Caki2 (cell line): Measurements from ENCODE around the gene ACADVL. TPM values are rescaled to one million over a fixed set of nuclear protein-coding genes. Genes with fewer than 3 reads are reported as not detected.
A peak's percentile ranks its signal among the peaks of the same experiment; 100 is the strongest.
"Not testable (repeated sequence)": the region's sequence is repeated elsewhere in the genome, so short reads cannot be mapped to it uniquely, and the experiment has no call there.

Experiments
- DNase-seq: peaks from one replicate; pipeline ENCODE4 v3.0.0-alpha.2; 2015; ENCODE audit warnings: low read depth
- in situ Hi-C: cut with HindIII; loops from 2 replicates; pipeline ENCODE4 v1.10.0; 2016; ENCODE audit warnings: low sequenced_read_pairs, low pct_unique_long_range_greater_than_20kb, mixed read lengths
- total RNA-seq: library from RNA; depleted of rRNA; stranded (reverse); fragments of >200 nt; shearing (Covaris generic); gene quantifications from 2 replicates; pipeline ENCODE4 v1.2.3, GENCODE V29; 2014; ENCODE audit warnings: low replicate concordance

The ACADVL gene
- total RNA-seq, 1 experiment from 2014 or later: 338 TPM

- peak; percentile 82 for DNase-seq
- in situ Hi-C loops: no loop called here
These were observed 22.3 kb downstream of the ACADVL start, which contains the start of gene GABARAP for GRCh38 chr17:7241783-7242716. TSS of gene GABARAP (minus strand) at chr17:7242449. CDS start at chr17:7242330, 119 bp downstream.

DNA sequence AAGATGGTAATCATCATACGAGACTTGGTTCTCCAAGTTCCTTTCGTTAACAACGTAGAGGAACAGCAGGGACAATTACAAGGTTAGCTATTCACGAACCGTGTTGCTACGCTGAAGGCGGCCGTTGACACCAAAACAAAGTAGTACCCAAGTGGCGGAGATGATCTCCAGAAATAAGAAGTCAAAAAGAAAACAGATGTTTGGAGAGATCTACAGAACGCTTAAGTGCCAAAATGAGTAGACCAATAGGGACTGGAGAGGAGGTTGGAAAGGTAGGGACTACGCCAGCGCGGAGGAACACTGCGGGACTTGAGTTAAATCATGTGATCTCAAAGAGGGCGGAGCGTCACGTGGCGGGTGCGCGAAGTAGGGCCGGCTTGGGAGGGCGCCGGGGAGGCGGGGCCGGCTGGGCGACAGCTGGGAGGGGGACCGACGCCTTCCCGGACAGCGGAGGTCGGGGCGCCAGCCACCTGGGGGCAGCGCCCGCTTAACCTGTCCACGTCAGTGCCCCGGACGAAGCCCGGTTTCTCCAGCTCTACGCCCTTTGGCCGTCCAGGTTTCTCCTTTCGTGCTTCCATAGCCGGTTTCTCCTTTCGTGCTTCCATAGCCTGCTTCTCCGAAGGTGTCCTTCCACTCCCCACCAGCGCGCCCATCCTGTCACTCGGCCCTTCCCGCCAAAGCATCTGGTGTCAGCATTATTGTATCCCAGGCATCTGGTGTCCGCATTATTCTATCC is 23.1 kb downstream of the ACADVL start:
- DNase-seq: peak; percentile 90
- in situ Hi-C loops: no loop called here

DNA sequence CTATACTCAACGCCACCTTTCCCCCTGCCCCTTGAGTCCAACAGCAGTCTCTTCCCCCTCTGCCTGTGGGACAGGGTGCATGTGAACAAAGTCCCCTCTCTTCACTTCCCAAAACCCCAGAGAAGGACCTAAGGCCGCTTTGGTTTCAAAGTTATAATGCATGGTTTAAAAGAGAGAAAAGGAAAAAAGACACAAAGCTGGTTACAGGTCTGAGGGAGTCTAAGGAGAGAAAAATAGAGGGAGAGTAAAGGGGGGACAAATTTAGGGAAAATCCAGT is 23.7 kb downstream of the ACADVL start:
- in situ Hi-C loops: no loop called here
- no peak for DNase-seq

GRCh38 chr17:7243838-7244237 is 24.1 kb downstream of the ACADVL start:
- in situ Hi-C loops, DNase-seq: not testable (repeated sequence)

GRCh38 chr17:7246779-7247178 is 27.0 kb downstream of the ACADVL start:
- in situ Hi-C loops: no loop called here

GRCh38 chr17:7248796-7249195 is 29.1 kb downstream of the ACADVL start:
- in situ Hi-C loops: no loop called here
- no peak for DNase-seq

More at GRCh38 chr17:7246779-7247178, 27.0 kb downstream of the ACADVL start:
- DNase-seq: no peak

DNA sequence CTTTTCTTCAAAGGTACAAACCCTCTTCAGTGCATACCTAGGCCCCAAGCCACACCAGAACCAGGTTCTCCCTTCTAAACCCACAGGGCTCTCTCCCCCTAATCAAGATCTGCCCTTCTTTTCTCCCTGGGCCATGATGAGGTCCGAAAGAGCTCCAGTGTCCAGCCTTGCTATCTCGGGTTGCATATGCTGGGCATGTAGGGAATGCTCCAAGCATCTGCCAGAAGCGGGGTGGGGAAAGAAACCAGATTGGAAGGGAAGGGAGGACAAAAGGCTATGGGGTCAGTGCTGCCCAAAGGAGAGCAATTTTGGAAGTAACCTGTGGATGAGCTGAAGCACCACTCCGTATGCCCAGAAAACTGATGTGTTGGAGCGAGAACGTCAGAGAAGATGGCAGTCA is 29.5 kb downstream of the ACADVL start:
- in situ Hi-C loops: no loop called here
- DNase-seq: no peak

- in situ Hi-C loops: no loop called here
- DNase-seq: no peak
These were observed 30.1 kb downstream of the ACADVL start for GRCh38 chr17:7249830-7250229.

DNA sequence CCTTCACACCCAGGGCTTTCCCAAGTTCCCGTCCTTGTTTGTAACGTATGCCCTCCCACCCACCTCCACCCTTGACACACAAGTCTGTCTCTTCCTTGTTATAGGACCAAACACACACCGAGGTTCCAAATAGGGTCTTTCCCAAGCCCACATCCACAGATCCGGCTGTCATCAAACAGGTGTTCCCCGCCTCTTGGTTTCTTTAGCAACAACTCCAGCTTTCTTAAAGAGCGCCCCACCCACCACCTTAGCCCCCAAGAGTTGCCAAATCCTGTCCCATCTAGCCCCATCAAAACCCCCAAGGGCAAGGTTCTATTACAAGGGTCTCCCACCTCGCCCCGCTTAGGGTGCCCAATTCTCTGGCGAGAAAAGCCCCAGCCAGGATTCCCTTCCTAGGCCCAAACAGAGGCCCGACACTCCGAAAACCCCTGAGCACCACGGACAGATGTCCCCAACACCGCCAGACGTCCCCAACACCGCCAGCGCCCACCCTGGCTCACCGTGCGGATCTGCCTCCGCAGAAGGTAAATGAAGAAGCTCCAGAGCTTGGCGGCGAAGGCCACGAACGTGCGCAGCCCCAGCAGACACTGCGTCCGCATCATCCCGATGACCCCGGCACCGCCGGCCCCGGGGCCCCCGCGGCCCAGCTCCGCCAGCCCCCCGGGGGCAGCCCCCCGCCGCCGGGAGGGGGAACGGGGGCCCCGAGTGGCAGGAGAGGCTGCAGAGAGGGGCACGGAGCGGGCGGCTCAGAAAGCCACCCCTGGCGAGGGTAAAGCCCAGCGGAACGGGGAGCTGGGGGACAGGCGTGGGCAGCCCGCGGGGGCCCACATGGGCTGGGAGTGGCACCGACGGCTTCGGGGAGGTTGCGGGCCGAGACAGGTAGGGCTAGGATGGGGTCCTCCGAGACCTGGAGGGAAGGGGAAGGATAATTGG is 31.2 kb downstream of the ACADVL start:
- DNase-seq: no peak
- in situ Hi-C loops: no loop called here

- in situ Hi-C loops: no loop called here
- DNase-seq: peak; percentile 98
These were observed 32.0 kb downstream of the ACADVL start, which contains the start of gene CTDNEP1 for GRCh38 chr17:7251661-7252175. TSS of gene CTDNEP1 (minus strand) at chr17:7251734. CDS start at chr17:7251296, 438 bp downstream.

DNA sequence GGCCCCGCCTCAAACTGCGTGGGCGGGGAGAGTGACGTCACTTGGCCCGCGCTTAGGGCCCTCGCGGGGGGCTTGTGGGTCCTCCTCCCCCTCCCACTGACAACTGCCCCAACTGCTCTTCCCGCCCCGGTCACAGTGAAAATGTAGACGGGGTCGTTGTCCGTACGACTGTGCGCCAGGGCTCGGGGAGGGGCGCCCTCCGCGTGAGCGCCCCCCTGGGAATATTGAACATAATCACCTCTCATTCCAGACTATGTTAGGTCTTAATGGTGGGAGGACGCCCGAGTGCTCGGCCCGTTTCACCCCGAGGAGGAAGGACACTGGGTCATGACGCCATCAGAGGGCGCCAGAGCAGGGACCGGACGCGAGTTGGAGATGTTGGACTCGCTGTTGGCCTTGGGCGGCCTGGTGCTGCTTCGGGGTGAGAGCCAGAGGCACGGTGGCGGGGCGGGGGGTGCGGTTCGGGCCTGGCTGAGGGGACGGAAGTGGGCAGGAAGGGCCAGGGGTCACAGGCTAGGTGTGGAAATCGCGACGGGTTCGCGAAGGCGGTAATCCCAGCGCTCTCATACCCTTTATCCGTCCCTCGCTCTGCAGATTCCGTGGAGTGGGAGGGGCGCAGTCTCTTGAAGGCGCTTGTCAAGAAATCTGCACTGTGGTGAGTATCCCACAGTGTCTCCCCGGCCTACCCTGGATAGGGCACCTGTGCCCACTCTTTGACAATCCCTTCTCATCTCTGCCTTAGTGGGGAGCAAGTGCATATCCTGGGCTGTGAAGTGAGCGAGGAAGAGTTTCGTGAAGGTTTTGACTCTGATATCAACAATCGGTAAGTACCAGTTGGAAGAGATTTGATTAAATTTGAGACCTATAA is 32.7 kb downstream of the ACADVL start, which contains the start of gene ELP5:
ELP5 (plus strand) TSS at position 40 of the 868 bp plus-strand sequence; CDS start at position 376, 336 bp downstream.
- in situ Hi-C loops: no loop called here
- DNase-seq: peak; percentile 45

DNA sequence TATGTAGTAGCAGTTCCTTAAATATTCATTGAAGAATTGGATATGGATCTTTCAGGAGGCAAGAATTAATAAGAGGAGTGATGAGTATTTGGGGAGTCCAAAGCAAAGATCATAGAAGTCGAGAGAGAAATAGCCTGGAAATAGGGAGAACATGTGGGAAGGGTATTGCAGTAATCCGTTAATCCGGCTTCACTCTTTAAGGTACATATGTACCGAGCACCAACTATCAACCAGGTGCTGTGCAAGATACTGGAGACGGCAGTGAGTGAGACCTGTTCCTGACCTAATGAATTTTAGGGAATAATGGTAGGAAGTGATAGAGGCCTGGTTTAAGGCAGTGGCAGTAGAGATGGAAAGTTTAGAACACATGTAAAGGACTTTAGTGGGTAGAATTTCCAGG is 33.3 kb downstream of the ACADVL start:
- no peak for DNase-seq
- in situ Hi-C loops: no loop called here

- in situ Hi-C loops: no loop called here
These were observed 34.8 kb downstream of the ACADVL start for GRCh38 chr17:7254511-7254910.

DNA sequence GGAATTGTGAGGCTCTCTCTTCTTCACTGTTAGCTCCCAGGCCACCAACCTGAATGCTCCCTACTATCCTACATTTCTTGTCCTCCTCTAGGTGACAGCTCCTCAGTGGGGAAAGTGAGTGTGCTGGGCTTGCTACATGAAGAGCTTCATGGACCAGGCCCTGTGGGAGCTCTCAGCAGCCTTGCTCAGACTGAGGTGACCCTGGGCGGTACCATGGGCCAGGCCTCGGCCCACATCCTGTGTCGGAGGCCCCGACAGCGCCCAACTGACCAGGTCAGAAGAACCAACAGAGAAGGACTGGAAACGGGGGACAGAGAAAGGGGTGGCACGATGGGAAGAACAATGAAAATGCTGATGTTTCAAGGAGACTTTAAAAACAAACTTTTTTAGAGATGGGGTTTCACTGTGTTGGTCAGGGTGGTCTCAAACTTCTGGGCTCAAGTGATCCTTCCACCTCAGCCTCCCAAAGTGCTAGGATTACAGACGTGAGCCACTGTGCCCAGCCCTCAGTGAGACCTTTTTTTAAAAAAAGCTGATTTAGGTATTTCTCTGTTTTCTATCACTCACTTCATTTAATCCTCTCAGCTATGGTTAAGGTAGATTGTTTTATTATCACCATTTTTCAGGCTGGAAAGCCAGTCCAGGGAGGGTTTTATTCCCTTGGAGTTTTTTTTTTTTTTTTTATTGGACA is 37.2 kb downstream of the ACADVL start:
- in situ Hi-C loops: no loop called here
- DNase-seq: no peak

More at GRCh38 chr17:7254511-7254910, 34.8 kb downstream of the ACADVL start:
- DNase-seq: no peak

GRCh38 chr17:7258731-7259554 is 39.2 kb downstream of the ACADVL start:
- DNase-seq: no peak
- in situ Hi-C loops: no loop called here

DNA sequence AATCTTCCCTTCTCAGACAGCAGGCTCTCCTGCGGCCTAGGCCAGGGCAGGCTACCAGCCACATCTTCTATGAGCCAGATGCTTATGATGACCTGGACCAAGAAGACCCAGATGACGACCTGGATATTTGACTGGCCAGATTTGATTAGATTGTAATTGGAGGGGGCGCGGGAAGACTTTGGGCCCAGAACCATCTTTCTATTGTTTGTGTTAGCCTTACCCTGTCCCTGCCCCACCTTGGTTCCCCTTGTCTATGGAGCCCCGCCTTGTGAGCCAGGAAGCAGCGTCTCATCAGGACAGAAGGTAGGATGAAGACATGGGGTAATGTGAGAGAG is 39.8 kb downstream of the ACADVL start:
- in situ Hi-C loops: no loop called here

More for the DNA sequence above, 39.8 kb downstream of the ACADVL start:
- no peak for DNase-seq
